A549 (cell line): ENCODE measurements around the gene DVL1.

Experiments
- NPAS2 ChIP-seq: fragments of 250-450 bp; sonication (Bioruptor Pico); IDR thresholded peaks from 2 replicates; pipeline ENCODE4 v1.8.0; 2022; ENCODE audit warnings: mild to moderate bottlenecking, moderate library complexity, borderline replicate concordance
- RFX5 ChIP-seq: fragments of 450-650 bp; IDR thresholded peaks from 2 replicates; pipeline ENCODE4 v1.7.1; 2014; ENCODE audit warnings: antibody characterized with exemption, mild to moderate bottlenecking, moderate library complexity
- TF ChIP-seq, protein P1 (sequence below): IDR thresholded peaks from 2 replicates; pipeline ENCODE4 v1.6.1; 2012

DNA sequence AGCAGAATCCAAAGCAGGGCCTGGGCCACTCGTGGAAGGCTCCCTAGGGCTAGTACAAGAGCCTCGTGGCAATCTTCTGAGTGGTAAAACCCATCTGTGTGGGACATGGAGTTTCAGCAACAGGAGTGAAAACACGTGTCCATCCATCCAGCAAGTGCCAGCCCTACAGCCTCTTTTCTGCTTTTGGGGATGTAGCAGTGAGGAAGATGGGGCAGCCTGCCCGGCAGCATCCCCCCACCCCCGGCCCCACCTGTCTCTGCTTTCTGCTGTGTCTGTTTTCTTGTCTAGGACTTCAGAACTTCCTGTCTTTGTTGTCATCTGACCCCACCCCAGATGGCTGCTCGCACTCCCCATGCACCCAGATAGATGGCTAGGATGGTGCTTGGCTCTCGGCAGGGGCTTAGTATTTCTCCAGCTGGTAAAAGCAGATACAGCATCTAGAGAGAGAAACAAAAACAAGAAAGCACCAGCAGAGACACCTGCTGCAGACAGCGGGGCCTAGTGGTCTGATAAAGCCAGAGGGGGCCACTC lies 23.1 kb downstream of the DVL1 start:
- TF ChIP-seq RFX5 = no peak
- no peak for TF ChIP-seq NPAS2 (CRISPR knock-in tag)
- TF ChIP-seq, protein P1, sequence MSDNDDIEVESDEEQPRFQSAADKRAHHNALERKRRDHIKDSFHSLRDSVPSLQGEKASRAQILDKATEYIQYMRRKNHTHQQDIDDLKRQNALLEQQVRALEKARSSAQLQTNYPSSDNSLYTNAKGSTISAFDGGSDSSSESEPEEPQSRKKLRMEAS = no peak
